Measurements from ENCODE around the gene STON2.

DNA sequence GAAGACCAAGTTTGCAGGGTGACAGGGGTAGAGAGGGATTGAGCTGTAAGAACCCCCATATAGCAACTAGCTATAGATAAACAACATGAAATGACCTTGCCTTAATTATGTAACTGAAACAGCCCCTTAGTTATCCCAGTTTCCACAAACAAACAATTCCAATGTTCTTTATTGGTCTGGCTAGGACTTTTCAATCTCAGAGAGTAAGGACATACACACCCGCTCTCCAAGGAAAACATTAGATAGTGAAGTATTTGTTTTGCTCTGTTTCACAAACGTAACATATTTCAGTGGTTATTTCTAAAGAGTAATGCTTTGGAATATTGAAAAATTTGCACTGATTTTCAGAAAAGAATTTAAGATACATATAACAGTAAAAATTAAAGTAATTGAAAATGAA, 127.8 kb downstream of the STON2 start:
- TF ChIP-seq EZH2 (IDR thresholded peaks at IDR 0.05; ENCODE audit: low read depth) = no peak
- TF ChIP-seq, protein P1, sequence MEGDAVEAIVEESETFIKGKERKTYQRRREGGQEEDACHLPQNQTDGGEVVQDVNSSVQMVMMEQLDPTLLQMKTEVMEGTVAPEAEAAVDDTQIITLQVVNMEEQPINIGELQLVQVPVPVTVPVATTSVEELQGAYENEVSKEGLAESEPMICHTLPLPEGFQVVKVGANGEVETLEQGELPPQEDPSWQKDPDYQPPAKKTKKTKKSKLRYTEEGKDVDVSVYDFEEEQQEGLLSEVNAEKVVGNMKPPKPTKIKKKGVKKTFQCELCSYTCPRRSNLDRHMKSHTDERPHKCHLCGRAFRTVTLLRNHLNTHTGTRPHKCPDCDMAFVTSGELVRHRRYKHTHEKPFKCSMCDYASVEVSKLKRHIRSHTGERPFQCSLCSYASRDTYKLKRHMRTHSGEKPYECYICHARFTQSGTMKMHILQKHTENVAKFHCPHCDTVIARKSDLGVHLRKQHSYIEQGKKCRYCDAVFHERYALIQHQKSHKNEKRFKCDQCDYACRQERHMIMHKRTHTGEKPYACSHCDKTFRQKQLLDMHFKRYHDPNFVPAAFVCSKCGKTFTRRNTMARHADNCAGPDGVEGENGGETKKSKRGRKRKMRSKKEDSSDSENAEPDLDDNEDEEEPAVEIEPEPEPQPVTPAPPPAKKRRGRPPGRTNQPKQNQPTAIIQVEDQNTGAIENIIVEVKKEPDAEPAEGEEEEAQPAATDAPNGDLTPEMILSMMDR (conservative IDR thresholded peaks at IDR 0.05) = no peak
